K562 (cell line): Measurements from ENCODE around the gene ARID3B. TPM values are rescaled to one million over a fixed set of nuclear protein-coding genes. Genes with fewer than 3 reads are reported as not detected.

Experiments used
- ATF7 ChIP-seq: fragments of 450-650 bp; IDR thresholded peaks from 2 replicates; pipeline ENCODE4 v1.7.1; 2014; ENCODE audit warnings: mild to moderate bottlenecking, moderate library complexity
- CBFB ChIP-seq: sonication (generic); formaldehyde crosslinking; IDR thresholded peaks from 2 replicates; pipeline ENCODE4 v1.4.0; 2020; ENCODE audit warnings: mild to moderate bottlenecking, missing genetic modification reagents
- CCNT2 ChIP-seq: IDR thresholded peaks from 2 replicates; pipeline ENCODE4 v1.6.1; 2011; ENCODE audit warnings: borderline replicate concordance, low read depth, mild to moderate bottlenecking, moderate library complexity, mixed read lengths, low read length; ENCODE audit not compliant: insufficient read length; ENCODE audit errors: extremely low read depth
- CEBPB ChIP-seq: fragments of 450-650 bp; IDR thresholded peaks from 2 replicates; pipeline ENCODE4 v1.6.1; 2016; ENCODE audit warnings: missing genetic modification characterization, missing compliant biosample characterization
- CREB3L1 ChIP-seq: fragments of 450-650 bp; IDR thresholded peaks from 2 replicates; pipeline ENCODE4 v1.6.1; 2014; ENCODE audit warnings: low read depth, mild to moderate bottlenecking, moderate library complexity, borderline replicate concordance
- EP300 ChIP-seq: IDR thresholded peaks from 2 replicates; pipeline ENCODE4 v1.6.1; 2012; ENCODE audit warnings: low read length, improper control_type of control experiment
- ETS2 ChIP-seq: IDR thresholded peaks from 2 replicates; pipeline ENCODE4 v1.6.1; 2016; ENCODE audit warnings: borderline replicate concordance, missing genetic modification characterization, mild to moderate bottlenecking, moderate library complexity, missing compliant biosample characterization; ENCODE audit not compliant: poor library complexity, severe bottlenecking
- GABPA ChIP-seq: fragments of 200-800 bp; sonication (Bioruptor generic); conservative IDR thresholded peaks from 2 replicates; pipeline ENCODE4 v1.6.1; 2016; ENCODE audit warnings: low read depth, missing genetic modification characterization, missing compliant biosample characterization
- MCM3 ChIP-seq: fragments of 450-650 bp; IDR thresholded peaks from 2 replicates; pipeline ENCODE4 v1.6.1; 2016
- NKRF ChIP-seq: fragments of 450-650 bp; IDR thresholded peaks from 2 replicates; pipeline ENCODE4 v1.6.1; 2016; ENCODE audit warnings: borderline replicate concordance
- NR2C1 ChIP-seq, 2 experiments: fragments of 450-650 bp; IDR thresholded peaks; 2 replicates each; pipeline ENCODE4 v1.6.1; 2017; ENCODE audit warnings: mild to moderate bottlenecking in 2 of 2, antibody characterized with exemption in 1 of 2, inconsistent platforms in 1 of 2, missing compliant biosample characterization in 1 of 2, missing genetic modification characterization in 1 of 2
- SIN3B ChIP-seq: fragments of 450-650 bp; IDR thresholded peaks from 2 replicates; pipeline ENCODE4 v1.6.1; 2017; ENCODE audit warnings: low read depth, mild to moderate bottlenecking, moderate library complexity
- SMARCC2 ChIP-seq: fragments of 450-650 bp; IDR thresholded peaks from 2 replicates; pipeline ENCODE4 v1.6.1; 2017; ENCODE audit warnings: antibody characterized with exemption, moderate library complexity, mild to moderate bottlenecking, low read depth
- SRSF7 ChIP-seq: fragments of 200-400 bp; formaldehyde crosslinking; optimal IDR thresholded peaks from 2 replicates; pipeline ENCODE3; 2017; ENCODE audit warnings: mild to moderate bottlenecking, low read depth, low read length
- ZBTB1 ChIP-seq: sonication (generic); formaldehyde crosslinking; IDR thresholded peaks from 2 replicates; pipeline ENCODE4 v1.8.1; 2023; ENCODE audit warnings: missing genetic modification reagents, low read depth, mild to moderate bottlenecking, borderline replicate concordance
- ZBTB12 ChIP-seq: fragments of 250-450 bp; sonication (Bioruptor Pico); IDR thresholded peaks from 2 replicates; pipeline ENCODE4 v1.4.0; 2020
- ZKSCAN8 ChIP-seq: fragments of 200-800 bp; sonication (Bioruptor generic); IDR thresholded peaks from 2 replicates; pipeline ENCODE4 v1.6.1; 2016; ENCODE audit warnings: missing genetic modification characterization, missing compliant biosample characterization
- ZNF124 ChIP-seq: sonication (generic); formaldehyde crosslinking; IDR thresholded peaks from 2 replicates; pipeline ENCODE4 v1.8.1; 2022; ENCODE audit warnings: missing genetic modification reagents
- ZNF24 ChIP-seq: fragments of 450-650 bp; IDR thresholded peaks from 2 replicates; pipeline ENCODE4 v1.6.1; 2016
- ZNF3 ChIP-seq: fragments of 250-450 bp; sonication (Bioruptor Pico); IDR thresholded peaks from 2 replicates; pipeline ENCODE4 v1.5.0; 2021; ENCODE audit warnings: mild to moderate bottlenecking, moderate library complexity
- ZNF561 ChIP-seq: fragments of 450-650 bp; formaldehyde crosslinking; conservative IDR thresholded peaks from 2 replicates; pipeline ENCODE4 v1.4.0; 2020; ENCODE audit warnings: mild to moderate bottlenecking, moderate library complexity
- ZNF79 ChIP-seq: fragments of 250-450 bp; sonication (Bioruptor Pico); IDR thresholded peaks from 2 replicates; pipeline ENCODE4 v1.4.0; 2020; ENCODE audit warnings: low read depth, mild to moderate bottlenecking, moderate library complexity
- polyA plus RNA-seq, 8 experiments: library from polyadenylated mRNA; depleted of rRNA in 4 of 8; stranded (reverse) in 5 of 8; unstranded in 3 of 8; fragments of >200 nt; fragmentation: Nextera tagmentation in 2 of 8; fragmentation: Illumina TruSeq in 1 of 8; extraction: Ambion mirVana in 2 of 8; extraction: Trizol in 1 of 8; gene quantifications; 2 replicates each; pipeline versions ENCODE4 v1.2.1 to v1.2.3, GENCODE V29; 2011 to 2014; ENCODE audit warnings: inconsistent platforms in 1 of 8, missing spikeins in 1 of 8
- total RNA-seq, 7 experiments: library from RNA; depleted of rRNA in 6 of 7; stranded (reverse); fragments of >200 nt in 6 of 7; fragmentation: Illumina TruSeq in 2 of 7; extraction: Trizol in 2 of 7; gene quantifications; 2 replicates each; pipeline versions ENCODE4 v1.2.1 to v1.2.3, GENCODE V29; 2011 to 2021; ENCODE audit warnings: low replicate concordance in 1 of 7

Gene ARID3B
- total and polyA plus RNA-seq, 9 of the 15 experiments (the other 6 are each of a cell fraction or from before 2014, with no cell fraction given) = 0.32 to 15.1 (median 7.1) TPM

- TF ChIP-seq CREB3L1 (peak; percentile 90), EP300 (no peak), ZNF124 (CRISPR knock-in tag) (no peak), ZBTB12 (CRISPR knock-in tag) (peak; percentile 86), ZNF3 (CRISPR knock-in tag) (no peak), CEBPB (tag) (no peak), CCNT2 (peak; percentile 93), ZNF79 (CRISPR knock-in tag) (no peak), CBFB (CRISPR knock-in tag) (no peak), ZNF24 (peak; percentile 42; the same call in 1 of the 2 replicates), SIN3B (peak; percentile 89), SRSF7 (peak; percentile 34), ATF7 (peak; percentile 90), NR2C1 (IDR thresholded peaks at IDR 0.05) (peak; percentile 95), NR2C1 (tag; IDR thresholded peaks at IDR 0.05) (peak; percentile 96), ZBTB1 (peak; percentile 66; the same call in 1 of the 2 replicates), MCM3 (no peak), NKRF (peak; percentile 74; the same call in 1 of the 2 replicates), ETS2 (tag) (peak; percentile 46), SMARCC2 (no peak), GABPA (tag) (peak; percentile 97), ZKSCAN8 (CRISPR knock-in tag) (no peak), ZNF561 (CRISPR knock-in tag) (no peak)
Measured at GRCh38 chr15:74615508-74616365, 74.7 kb downstream of the ARID3B start, which contains the start of gene CLK3 (continued).
